HEK293 (cell line): ENCODE results near the gene IDUA.

ENCODE experiments used
- CTCF ChIA-PET: fragments of 350-600 bp; formaldehyde crosslinking; extraction: SDS; loops from one replicate; lab custom pipeline; 2021; ENCODE audit warnings: antibody characterized with exemption; lab: Yijun Ruan, JAX
- POLR2A ChIA-PET: fragments of 300-600 bp; formaldehyde crosslinking; extraction: SDS; loops from one replicate; lab custom pipeline; 2020; ENCODE audit warnings: antibody characterized with exemption, inconsistent platforms; lab: Yijun Ruan, JAX
- H3K27ac ChIP-seq: fragments of 200-500 bp; sonication (Bioruptor generic); 2 replicates; pipeline ENCODE4 v1.5.1; 2014; ENCODE audit warnings: low read depth, low read length, control low read depth, inconsistent platforms; ENCODE audit errors: extremely low read depth
- H3K36me3 ChIP-seq, 2 experiments: fragments of 200-500 bp in 1 of 2; sonication (Bioruptor generic) in 1 of 2; 1 replicate in 1 of 2; 2 replicates in 1 of 2; pipeline ENCODE4 v1.5.1; 2014 to 2017; ENCODE audit warnings: inconsistent platforms in 2 of 2, low read length in 2 of 2; ENCODE audit not compliant: control insufficient read depth in 2 of 2, insufficient read depth in 1 of 2
- H3K4me1 ChIP-seq: fragments of 200-500 bp; sonication (Bioruptor generic); 2 replicates; pipeline ENCODE4 v1.5.1; 2014; ENCODE audit warnings: mild to moderate bottlenecking, low read length, inconsistent platforms; ENCODE audit not compliant: control insufficient read depth, insufficient read depth
- H3K4me3 ChIP-seq: 2 replicates; pipeline ENCODE4 v1.5.1; 2011; ENCODE audit warnings: low read depth, mild to moderate bottlenecking, control low read depth, low read length, moderate library complexity
- H3K9me3 ChIP-seq: fragments of 200-500 bp; sonication (Bioruptor generic); 2 replicates; pipeline ENCODE4 v1.5.1; 2014; ENCODE audit warnings: low read depth, low read length, inconsistent platforms; ENCODE audit not compliant: control insufficient read depth, insufficient read depth
- CTCF ChIP-seq: fragments of 450-650 bp; formaldehyde crosslinking; IDR thresholded peaks from 2 replicates; pipeline ENCODE4 v1.5.1; 2016; ENCODE audit warnings: missing biosample characterization, missing genetic modification characterization
- GLIS2 ChIP-seq: fragments of 450-650 bp; formaldehyde crosslinking; IDR thresholded peaks from 2 replicates; pipeline ENCODE4 v1.5.1; 2016; ENCODE audit warnings: missing biosample characterization, missing genetic modification characterization
- KLF10 ChIP-seq: fragments of 450-650 bp; IDR thresholded peaks from 2 replicates; pipeline ENCODE4 v1.5.1; 2018; ENCODE audit warnings: missing biosample characterization, mild to moderate bottlenecking, missing genetic modification characterization
- PRDM4 ChIP-seq: fragments of 450-650 bp; formaldehyde crosslinking; IDR thresholded peaks from 2 replicates; pipeline ENCODE4 v1.5.1; 2017; ENCODE audit warnings: missing biosample characterization, missing genetic modification characterization
- RBAK ChIP-seq: fragments of 450-650 bp; formaldehyde crosslinking; IDR thresholded peaks from 2 replicates; pipeline ENCODE4 v1.5.1; 2016; ENCODE audit warnings: missing biosample characterization, missing genetic modification characterization
- SP3 ChIP-seq: fragments of 450-650 bp; formaldehyde crosslinking; IDR thresholded peaks from 2 replicates; pipeline ENCODE4 v1.5.1; 2016; ENCODE audit warnings: missing biosample characterization, missing genetic modification characterization
- YY1 ChIP-seq: fragments of 450-650 bp; formaldehyde crosslinking; IDR thresholded peaks from 2 replicates; pipeline ENCODE4 v1.5.1; 2018; ENCODE audit warnings: missing biosample characterization, missing genetic modification characterization
- ZFP3 ChIP-seq: fragments of 450-650 bp; formaldehyde crosslinking; IDR thresholded peaks from 2 replicates; pipeline ENCODE4 v1.5.1; 2016; ENCODE audit warnings: low read depth, missing biosample characterization, missing genetic modification characterization
- ZNF169 ChIP-seq: fragments of 450-650 bp; formaldehyde crosslinking; IDR thresholded peaks from 2 replicates; pipeline ENCODE4 v1.5.1; 2016; ENCODE audit warnings: missing biosample characterization, missing genetic modification characterization
- ZNF184 ChIP-seq: fragments of 450-650 bp; IDR thresholded peaks from 2 replicates; pipeline ENCODE4 v1.5.1; 2018; ENCODE audit warnings: missing biosample characterization, mild to moderate bottlenecking, missing genetic modification characterization
- ZNF19 ChIP-seq: fragments of 450-650 bp; formaldehyde crosslinking; IDR thresholded peaks from 2 replicates; pipeline ENCODE4; 2016; ENCODE audit warnings: missing biosample characterization, missing genetic modification characterization, low read depth
- ZNF2 ChIP-seq: fragments of 450-650 bp; formaldehyde crosslinking; IDR thresholded peaks from 2 replicates; pipeline ENCODE4 v1.5.1; 2016; ENCODE audit warnings: missing biosample characterization, missing genetic modification characterization
- ZNF248 ChIP-seq: fragments of 450-650 bp; formaldehyde crosslinking; IDR thresholded peaks from 2 replicates; pipeline ENCODE4 v1.5.1; 2017; ENCODE audit warnings: missing biosample characterization, missing genetic modification characterization
- ZNF433 ChIP-seq: fragments of 450-650 bp; formaldehyde crosslinking; IDR thresholded peaks from 2 replicates; pipeline ENCODE4 v1.5.1; 2016; ENCODE audit warnings: missing biosample characterization, missing genetic modification characterization, low read depth
- ZNF521 ChIP-seq: fragments of 450-650 bp; formaldehyde crosslinking; IDR thresholded peaks from 2 replicates; pipeline ENCODE4 v1.5.1; 2017; ENCODE audit warnings: missing biosample characterization, mild to moderate bottlenecking, missing genetic modification characterization
- ZNF626 ChIP-seq: fragments of 450-650 bp; sonication (Bioruptor Pico); formaldehyde crosslinking; IDR thresholded peaks from 2 replicates; pipeline ENCODE4 v1.5.1; 2018; ENCODE audit warnings: missing biosample characterization, missing genetic modification characterization, inconsistent platforms
- ZNF654 ChIP-seq: fragments of 450-650 bp; formaldehyde crosslinking; IDR thresholded peaks from 2 replicates; pipeline ENCODE4 v1.5.1; 2016; ENCODE audit warnings: low read depth, missing biosample characterization, missing genetic modification characterization
- ZNF658 ChIP-seq: fragments of 450-650 bp; formaldehyde crosslinking; IDR thresholded peaks from 2 replicates; pipeline ENCODE4; 2016; ENCODE audit warnings: missing biosample characterization, missing genetic modification characterization

Gene IDUA

GRCh38 chr4:1047106-1047975 lies 60.5 kb downstream of the IDUA start (continued):
- no peak for TF ChIP-seq CTCF
- TF ChIP-seq GLIS2 (tag by site-specific recombination) = no peak
- TF ChIP-seq, all 188 proteins: peak for 0

- TF ChIP-seq ZNF626 (tag by site-specific recombination) (no peak), RBAK (no peak), ZFP3 (no peak), GLIS2 (tag by site-specific recombination) (no peak), YY1 (tag by site-specific recombination) (no peak), PRDM4 (tag by site-specific recombination) (no peak), ZNF658 (tag by site-specific recombination) (no peak), ZNF2 (tag by site-specific recombination) (no peak), ZNF19 (tag by site-specific recombination) (no peak), ZNF184 (tag by site-specific recombination) (no peak), ZNF433 (tag by site-specific recombination) (no peak), ZNF248 (no peak), ZNF521 (no peak), KLF10 (no peak), ZNF169 (tag by site-specific recombination) (no peak), ZNF654 (tag by site-specific recombination) (no peak), SP3 (tag by site-specific recombination) (no peak)
- TF ChIP-seq, all 188 proteins: peak for 0
- no peaks in the 10 kb centered on the region for H3K4me1 ChIP-seq
- no peaks in the 10 kb centered on the region for H3K36me3 ChIP-seq
- CTCF ChIA-PET = no interaction called here
- no peak overlapping the region for H3K4me3 ChIP-seq
- POLR2A ChIA-PET = interaction anchor here (0.5 kb wide), 1 partner anchor 24 kb away, joined by 3 read pairs; no protein-coding TSS in a partner anchor
- no peak overlapping the region for H3K27ac ChIP-seq
- H3K9me3 ChIP-seq = no peaks in the 10 kb centered on the region
Measured at GRCh38 chr4:1047976-1048772, 61.3 kb downstream of the IDUA start.
